ENCODE data around the gene SULF2.

DNA sequence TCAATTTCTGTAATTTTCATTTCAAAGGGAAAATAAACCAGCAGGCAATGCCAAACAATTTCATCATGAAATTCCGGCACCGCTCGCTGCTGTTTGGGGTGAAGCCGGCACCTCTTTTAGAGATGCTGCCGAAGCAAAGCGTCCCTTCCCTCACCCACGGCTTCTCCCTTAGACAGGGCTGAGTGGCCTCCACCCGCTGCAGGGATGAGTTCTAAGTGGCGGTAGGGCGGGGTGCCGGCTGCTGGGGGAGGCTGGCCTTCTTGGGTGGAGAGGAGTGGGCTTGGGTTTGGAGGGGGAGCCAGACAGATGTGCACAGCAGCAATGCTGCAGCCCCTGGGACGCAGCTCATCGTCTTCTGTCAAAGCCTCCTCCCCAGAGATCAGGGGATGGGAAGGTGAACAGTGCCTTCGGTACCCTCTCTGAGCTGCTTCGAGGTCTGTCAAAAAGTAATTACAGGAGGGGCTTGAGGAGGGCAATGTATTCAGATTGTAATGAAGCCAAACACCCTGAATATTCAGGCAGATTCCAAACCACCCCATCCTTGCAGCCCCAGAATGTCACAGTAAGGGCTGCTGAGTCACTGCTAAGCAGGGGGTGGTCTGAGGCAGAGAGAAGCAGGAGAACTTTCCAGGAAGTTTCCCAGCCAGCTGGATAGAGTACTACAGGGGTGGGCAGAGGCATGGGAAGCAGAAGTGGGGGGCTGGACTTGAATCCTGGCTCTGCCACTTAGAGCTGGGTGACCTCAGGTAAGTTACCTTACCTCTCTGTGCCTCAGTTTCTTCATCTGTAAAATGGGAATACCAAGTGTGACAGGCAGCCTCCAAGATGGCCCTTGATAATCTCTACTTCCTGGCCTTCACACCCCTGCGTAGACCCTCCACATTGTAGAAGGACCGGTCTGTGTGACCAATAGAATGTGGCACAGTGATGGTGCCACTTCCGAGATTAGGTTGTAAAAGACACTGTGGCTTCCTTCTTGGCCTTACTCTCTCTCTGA, 96.6 kb downstream of the SULF2 start:
- TF ChIP-seq, protein P1, sequence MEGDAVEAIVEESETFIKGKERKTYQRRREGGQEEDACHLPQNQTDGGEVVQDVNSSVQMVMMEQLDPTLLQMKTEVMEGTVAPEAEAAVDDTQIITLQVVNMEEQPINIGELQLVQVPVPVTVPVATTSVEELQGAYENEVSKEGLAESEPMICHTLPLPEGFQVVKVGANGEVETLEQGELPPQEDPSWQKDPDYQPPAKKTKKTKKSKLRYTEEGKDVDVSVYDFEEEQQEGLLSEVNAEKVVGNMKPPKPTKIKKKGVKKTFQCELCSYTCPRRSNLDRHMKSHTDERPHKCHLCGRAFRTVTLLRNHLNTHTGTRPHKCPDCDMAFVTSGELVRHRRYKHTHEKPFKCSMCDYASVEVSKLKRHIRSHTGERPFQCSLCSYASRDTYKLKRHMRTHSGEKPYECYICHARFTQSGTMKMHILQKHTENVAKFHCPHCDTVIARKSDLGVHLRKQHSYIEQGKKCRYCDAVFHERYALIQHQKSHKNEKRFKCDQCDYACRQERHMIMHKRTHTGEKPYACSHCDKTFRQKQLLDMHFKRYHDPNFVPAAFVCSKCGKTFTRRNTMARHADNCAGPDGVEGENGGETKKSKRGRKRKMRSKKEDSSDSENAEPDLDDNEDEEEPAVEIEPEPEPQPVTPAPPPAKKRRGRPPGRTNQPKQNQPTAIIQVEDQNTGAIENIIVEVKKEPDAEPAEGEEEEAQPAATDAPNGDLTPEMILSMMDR (conservative IDR thresholded peaks at IDR 0.05; ENCODE audit: low read depth, low read length) = no peak
- TF ChIP-seq EZH2 (IDR thresholded peaks at IDR 0.05; ENCODE audit: borderline replicate concordance, low read depth, low read length, poor library complexity, severe bottlenecking) = no peak
